DMS53 (cell line): ENCODE measurements around the gene KNDC1.
"Not testable (repeated sequence)": the region's sequence is repeated elsewhere in the genome, so short reads cannot be mapped to it uniquely, and the experiment has no call there.

Experiments
- DNase-seq: peaks from one replicate; lab custom pipeline; 2025; lab: John Stamatoyannopoulos, UW

The KNDC1 gene

DNA sequence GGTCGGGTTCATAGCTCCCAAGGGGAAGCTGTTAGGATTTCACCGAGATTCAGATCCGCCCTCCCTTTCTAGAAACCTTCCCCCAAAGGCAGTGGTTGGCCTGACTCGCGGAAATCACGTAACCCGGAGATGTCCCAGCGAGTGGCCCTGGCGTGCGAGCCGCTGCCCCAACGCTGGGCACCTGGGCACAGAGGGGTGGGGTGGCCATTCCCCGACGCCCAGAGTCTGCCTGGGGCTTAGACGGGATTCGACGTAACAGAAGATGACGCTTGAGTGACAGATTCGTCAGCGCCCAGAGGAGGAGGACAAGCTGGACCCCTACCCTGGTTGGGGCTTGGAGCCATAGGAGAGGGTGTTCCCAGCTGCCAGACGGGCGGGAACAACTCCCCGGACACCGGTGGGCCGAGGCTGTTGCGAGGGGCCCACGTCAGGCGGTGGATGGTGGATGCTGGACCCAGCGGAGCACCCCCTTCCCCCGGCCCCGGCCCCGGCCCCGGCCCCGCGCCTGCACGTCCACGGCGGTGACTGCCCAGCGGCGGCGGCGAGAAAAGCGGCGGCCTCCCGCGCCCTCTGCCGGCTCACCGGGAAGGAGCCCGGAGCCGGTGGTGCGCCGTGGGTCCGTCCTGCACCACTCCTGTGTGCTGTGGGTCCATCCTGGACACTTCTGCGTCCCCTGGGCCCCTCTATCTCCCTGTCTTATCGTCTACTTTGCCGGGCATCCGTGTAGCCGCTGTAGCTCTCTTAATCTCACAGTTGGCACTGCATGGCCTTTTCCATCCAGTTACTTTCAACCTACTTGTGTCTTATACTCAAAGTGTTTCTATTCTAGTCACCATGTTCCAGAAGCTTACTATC is 35.4 kb upstream of the KNDC1 start:
- DNase-seq, result peak; percentile 39

DNA sequence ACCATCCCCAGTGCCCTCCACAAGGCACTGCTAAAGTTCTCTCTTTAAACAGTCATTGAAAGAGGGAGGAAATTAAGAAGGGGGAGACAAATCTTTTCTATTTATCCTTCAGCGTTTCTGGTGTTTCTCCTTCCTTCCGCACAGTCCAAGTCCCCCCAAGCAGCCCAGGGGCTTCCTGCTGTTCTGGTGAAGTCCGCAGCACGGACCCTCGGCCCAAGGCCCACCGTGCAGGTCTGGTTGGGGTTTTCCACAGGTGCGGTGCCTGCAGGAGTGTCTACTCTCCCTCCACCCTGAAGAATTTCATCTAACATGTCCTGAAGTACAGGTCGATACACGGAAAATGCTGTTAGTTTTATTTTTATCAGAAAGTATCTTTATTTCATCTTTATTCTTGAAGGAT is 34.1 kb upstream of the KNDC1 start:
- DNase-seq, result no peak

DNA sequence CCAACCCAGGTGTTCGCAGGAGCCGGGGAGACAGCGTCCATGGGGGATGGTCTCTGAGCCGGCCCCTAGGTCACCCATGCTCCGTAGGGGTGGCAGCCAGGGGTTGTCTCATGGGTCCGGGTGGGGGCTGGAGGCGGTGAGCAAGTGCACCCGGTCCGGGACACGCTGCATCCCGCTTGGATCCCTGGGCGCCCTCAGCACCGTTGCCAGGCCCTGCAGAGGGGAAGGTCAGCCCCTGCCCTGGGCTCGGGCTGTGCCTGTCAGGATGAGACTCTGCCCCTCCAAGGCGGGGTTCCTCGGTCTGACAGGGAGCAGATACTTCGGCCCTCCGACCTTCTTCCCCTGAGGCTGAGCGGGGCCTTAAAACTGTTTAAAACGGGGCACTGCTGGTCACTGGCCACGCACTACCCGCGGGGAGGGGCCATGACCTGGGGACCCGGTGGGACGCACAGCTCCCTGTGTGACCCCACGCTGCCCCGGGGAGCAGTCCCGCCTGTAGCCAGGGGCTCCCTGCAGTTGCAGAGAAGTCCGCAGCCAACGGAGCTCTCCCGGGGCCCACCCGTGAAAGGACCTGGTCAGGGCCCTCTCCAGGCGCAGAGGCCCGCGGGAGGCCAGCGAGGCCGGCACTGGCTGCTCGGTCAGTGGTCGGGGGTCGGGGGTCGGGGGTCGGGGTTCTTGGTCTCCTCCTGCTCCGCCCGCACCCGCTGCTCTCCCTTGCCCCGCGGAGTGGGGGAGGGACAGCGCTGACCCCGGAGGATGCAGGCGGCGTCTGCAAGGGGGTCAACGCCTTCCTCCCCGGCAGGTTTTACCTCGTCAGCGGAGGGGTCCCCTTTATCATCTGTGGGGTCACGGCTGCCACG is 33.4 kb upstream of the KNDC1 start:
- DNase-seq, result no peak

DNA sequence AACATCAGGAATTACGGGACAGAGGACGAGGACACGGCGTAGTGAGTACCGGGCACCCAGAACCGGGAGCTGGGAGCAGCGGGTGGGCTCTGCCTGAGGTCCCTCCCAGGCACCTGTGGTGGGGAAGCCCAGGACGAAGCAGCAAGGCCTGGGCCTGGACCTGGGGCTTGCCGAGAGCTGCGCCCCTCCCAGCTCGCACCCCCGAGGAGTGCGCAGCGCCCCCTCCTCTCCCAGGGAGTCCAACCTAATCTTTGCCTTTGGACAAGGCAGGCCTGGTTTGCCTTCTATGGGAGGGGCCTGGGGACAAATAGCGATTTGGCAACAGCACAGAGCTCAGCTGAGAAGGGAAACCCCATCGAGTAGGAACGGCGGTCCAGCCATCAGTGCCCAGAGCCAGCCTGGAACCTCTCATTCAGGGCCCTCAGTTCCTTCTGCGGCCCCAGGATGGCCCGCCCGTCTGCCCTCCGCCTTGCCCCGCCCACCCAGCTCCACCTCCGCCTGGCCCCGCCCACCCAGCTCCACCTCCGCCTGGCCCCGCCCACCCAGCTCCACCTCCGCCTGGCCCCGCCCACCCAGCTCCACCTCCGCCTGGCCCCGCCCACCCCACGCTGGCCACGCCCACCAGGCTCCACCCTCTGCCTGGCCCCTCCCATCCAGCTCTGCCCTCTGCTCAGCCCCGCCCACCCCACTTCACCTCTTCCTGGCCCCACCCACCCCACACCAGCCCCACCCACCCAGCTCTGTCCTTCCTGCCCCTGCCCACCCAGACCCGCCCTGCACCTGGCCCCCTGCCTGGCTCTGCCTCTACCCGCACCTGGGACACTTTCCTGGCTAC is 32.5 kb upstream of the KNDC1 start:
- peak; percentile 30 for DNase-seq

DNA sequence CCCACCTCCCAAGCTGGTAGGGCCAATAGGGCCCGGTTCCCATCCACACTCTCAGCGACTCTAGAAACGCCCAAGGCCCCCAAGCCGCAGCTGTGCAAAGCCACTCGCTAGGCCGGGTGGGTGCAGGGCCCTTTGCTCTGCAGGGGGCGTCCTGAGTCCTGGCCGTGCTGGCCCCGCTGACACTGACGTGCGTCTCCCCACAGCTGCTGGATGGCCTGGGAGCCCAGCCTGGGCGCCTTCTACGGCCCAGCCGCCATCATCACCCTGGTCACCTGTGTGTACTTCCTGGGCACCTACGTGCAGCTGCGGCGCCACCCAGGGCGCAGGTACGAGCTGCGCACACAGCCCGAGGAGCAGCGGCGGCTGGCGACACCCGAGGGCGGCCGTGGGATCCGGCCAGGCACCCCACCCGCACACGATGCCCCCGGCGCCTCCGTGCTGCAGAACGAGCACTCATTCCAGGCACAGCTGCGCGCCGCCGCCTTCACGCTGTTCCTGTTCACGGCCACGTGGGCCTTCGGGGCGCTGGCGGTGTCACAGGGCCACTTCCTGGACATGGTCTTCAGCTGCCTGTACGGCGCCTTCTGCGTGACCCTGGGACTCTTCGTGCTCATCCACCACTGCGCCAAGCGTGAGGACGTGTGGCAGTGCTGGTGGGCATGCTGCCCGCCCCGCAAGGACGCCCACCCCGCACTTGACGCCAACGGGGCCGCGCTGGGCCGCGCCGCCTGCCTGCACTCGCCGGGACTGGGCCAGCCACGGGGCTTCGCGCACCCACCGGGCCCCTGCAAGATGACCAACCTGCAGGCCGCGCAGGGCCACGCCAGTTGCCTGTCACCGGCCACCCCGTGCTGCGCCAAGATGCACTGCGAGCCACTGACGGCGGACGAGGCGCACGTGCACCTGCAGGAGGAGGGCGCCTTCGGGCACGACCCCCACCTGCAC is 31.6 kb upstream of the KNDC1 start:
- DNase-seq, result no peak

DNA sequence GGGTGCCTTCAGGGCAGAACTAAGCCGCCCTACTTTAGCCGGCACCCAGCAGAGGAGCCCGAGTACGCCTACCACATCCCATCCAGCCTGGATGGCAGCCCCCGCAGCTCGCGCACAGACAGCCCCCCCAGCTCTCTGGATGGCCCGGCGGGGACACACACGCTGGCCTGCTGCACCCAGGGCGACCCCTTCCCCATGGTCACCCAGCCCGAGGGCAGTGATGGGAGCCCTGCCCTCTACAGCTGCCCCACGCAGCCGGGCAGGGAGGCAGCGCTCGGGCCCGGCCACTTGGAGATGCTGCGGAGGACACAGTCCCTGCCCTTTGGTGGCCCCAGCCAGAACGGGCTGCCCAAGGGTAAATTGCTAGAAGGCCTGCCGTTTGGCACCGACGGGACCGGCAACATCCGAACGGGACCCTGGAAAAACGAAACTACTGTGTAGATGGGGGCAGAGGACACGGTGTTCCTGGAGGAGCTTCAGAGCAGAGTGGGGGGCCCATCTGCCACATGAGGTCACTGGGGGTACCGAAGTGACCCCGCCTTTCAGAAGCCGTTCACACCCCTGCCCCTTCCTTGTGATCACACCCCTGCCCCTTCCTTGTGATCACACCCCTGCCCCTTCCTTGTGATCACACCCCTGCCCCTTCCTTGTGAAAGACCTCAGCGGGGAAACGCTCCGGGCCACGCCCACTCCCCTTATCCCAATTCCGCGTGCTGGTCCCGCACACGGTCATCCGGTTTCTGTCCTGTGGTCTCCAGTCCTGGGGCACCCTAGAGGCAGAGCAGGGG is 30.8 kb upstream of the KNDC1 start:
- no peak for DNase-seq

DNA sequence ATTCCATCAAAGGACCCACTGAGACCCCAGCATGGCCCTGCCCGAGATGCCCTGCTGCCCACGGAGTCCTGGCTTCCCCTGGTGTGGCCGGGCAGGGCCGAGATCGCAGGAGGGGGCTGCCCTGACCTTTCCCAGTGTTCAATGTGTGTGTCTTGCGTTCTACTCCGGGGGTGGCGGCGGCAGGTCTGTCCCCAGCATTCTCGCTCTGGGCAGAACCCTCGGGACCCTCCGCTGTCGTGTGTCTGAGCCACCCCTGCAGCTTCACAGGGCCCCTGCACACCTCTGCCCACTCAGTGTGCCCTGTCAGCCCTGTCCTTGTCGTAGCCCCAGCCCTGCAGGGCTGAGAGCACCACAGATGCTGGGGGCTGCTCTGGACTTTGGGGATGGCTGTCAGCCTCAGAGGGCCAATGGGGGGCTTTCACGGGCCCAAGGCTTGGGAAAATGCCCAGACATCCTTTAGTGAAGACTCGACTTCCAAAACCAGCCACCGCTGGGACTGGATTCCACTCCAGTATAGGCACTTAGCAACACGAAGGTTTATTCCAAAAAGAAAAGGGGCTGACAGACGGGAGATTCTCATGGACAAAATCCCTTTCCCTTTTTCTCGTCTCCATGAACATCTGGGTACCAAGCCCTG is 30.0 kb upstream of the KNDC1 start:
- no peak for DNase-seq

DNA sequence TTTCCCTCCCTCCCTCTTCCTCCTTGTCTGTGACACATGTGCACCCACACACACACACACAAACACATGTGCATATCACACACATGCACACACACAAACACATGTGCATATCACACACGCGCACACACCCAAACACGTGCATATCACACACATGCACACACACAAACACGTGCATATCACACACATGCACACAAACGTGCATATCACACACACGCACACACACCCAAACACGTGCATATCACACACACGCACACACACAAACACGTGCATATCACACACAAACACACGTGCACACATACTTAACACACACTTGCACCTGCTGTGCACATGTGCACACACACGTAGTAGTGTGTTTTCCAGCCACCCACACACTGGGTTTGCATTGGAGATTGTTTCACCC is 29.4 kb upstream of the KNDC1 start:
- no peak for DNase-seq

DNA sequence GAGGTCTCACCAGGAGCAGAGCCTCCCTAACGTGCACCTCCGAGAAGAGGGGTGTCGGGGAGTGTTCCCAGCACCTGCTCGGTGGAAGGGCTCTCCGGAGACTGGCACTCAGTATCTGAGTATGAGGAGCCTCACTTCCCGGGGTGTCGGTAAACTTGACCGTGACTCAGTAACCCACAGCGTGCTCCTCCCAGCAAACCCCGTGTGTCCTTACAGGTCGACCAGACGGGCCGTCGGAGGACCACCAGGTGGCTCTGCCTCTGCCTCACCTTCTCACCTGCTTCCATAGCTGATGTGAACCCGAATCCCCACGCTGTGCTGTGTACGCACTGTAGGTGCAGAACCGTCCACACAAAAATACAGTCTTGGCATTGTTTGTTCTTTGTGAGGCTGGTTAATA is 29.0 kb upstream of the KNDC1 start:
- no peak for DNase-seq

DNA sequence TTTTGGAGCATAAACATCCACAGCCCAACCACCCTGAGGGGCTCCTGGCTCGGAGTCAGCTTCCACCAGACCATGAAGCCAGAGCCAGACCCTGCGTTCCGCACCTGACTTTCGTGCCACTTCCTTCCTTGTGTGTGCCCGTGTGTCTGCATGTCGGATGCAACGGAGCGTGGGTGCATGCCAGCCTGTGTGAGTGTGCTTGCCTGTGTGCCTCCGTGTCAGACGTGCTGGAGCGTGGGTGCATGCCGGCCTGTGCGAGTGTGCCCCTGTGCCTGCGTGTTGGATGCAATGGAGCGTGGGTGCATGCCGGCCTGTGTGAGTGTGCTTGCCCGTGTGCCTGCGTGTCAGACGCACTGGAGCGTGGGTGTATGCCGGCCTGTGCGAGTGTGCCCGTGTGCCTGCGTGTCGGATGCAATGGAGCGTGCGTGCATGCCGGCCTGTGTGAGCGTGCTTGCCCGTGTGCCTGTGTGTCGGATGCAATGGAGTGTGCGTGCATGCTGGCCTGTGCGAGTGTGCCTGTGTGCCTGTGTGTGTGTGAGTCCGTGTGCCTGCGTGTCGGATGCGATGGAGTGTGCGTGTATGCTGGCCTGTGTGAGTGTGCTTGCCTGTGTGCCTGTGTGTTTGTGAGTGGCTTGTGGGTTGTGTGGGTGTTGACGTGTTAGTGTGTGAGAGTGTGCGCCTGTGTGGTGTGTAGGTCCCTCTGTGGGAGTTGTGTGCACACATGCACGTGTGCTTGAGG is 28.1 kb upstream of the KNDC1 start:
- DNase-seq, result no peak

DNA sequence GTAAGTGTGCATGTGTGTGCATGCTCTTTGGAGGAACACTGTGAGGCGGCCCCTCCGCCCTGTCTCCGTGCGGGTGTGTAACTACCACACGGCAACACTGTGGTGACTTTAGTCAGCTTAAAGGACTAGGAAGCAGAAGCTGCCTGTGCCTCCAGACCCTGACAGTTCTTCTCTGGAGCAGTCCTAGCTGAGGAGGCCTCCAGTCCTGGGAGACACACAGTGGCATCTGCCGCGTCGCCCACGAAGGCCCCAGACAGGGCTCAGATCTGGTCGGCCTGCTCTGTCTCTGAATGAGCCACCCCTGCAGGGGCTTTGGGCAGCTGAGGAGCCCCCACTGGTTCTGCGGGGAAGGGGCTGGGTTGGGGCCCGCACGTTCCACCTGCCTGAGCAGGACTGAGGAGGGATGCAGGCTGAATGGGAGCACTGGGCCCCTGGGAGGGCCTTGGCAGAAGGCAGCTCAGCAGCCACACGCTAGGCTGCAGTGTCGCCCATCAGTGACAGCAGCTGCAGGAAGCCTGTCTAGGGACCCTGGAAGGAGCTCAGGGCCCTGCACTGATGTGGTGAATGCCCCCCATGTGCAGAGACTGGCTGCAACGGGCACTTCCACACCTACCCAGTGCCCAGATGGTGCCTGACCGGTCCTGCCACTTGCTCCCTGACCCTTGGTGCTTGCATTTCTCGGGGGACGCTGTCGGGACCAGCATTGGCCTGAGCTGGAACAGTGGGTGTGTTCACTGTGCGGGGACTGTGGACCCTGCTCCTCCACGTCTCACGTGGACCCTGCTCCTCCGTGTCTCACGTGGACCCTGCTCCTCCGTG is 27.3 kb upstream of the KNDC1 start:
- no peak for DNase-seq

DNA sequence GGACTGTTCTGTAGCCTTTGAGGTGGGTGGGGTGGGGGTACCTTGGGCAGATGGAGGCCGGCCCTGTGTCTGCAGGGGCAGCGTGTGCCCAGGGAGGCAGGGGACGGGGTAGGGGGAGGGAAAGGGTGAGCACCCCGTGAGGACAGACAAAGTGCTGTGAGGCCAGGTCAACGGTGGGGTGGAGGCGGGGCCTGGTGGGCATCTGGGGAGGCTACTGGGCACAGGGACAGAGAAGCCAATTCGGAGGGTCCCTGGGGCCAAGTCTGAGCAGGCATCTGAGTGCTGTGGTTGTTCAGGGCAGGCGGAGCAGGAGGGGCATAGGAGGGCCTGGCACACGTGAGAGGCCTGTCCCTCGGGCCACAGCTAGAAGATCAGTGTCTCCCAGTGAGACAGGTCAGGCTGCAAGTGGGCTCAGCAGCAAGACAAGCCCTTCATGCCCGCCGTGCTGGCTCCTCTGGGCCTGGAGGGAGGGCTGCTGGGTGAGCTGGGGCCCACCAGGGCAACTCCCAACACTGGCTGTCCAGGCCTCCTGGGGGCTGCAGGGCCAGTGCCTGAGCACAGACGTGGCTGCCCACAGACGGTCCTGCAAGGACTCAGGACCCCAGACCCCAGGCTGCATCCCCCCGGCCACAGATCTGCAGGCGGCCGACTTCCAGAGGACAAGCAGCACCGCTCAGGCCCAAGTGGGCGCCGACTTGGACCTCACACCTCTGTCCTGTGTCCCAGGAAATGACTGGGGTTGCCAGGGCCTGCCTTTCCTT is 26.4 kb upstream of the KNDC1 start:
- DNase-seq, result no peak

DNA sequence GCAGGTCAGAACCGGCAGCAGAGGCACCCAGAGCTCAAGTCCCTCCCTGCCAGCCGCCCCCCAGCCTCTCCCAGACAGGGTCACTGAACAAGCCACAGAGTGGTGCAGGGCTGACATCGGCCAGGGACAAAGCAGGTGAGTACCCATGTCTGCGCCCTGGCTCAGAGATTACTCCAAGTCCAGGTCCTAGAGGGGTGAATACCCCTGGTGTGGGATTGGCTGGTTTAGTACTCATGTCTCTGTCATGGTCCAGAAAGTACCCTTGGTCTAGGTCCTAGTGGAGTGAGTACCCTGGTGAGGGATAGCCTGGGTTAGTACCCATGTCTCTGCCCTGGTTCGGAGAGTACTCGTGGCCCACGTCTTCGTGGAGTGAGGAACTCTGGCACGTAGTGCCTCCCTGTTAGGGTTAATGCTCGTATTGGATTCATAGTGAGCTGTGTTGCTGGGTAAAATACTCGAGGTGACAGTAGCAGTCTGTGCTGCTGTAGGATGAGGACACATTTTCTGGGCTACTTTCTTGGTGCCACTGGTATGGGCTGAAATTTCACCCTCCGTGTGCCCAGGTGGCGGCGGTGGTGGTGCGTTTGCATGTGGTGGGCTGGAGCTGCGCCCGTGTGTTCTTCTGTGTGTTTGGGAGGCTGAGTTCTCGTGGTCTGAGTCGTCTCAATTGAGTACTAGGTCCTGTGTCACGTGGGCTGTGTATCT is 25.5 kb upstream of the KNDC1 start:
- DNase-seq, result peak; percentile 27

DNA sequence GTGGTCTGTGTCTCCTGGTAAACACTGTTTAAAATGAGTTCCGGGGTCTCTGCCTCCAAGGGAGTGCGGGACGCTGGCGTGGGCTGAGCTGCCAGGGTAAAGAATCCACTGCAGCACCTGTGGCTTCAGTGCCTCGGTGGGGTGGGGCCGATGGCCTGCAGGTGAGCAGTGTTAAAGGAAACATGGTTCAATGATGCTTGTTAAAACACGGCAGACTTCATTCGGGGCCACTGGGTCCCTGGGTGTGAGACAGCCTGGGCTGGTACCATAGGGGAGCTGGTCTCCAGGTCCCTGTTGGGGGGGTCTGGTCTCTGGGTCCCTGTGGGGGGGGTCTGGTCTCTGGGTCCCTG is 24.9 kb upstream of the KNDC1 start:
- DNase-seq, result peak; percentile 27

DNA sequence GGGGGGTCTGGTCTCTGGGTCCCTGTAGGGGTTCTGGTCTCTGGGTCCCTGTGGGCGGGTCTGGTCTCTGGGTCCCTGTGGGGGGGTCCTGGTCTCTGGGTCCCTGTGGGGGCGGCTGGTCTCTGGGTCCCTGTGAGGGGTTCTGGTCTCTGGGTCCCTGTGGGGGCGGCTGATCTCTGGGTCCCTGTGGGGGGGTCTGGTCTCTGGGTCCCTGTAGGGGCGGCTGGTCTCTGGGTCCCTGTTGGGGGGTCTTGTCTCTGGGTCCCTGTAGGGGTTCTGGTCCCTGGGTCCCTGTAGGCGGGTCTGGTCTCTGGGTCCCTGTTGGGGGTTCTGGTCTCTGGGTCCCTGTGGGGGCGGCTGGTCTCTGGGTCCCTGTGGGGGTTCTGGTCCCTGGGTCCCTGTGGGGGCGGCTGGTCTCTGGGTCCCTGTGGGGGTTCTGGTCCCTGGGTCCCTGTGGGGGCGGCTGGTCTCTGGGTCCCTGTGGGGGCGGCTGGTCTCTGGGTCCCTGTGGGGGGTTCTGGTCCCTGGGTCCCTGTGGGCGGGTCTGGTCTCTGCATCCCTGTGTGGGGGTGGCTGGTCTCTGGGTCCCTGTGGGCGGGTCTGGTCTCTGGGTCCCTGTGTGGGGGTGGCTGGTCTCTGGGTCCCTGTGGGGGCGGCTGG is 22.4 kb upstream of the KNDC1 start:
- DNase-seq, result not testable (repeated sequence)

DNA sequence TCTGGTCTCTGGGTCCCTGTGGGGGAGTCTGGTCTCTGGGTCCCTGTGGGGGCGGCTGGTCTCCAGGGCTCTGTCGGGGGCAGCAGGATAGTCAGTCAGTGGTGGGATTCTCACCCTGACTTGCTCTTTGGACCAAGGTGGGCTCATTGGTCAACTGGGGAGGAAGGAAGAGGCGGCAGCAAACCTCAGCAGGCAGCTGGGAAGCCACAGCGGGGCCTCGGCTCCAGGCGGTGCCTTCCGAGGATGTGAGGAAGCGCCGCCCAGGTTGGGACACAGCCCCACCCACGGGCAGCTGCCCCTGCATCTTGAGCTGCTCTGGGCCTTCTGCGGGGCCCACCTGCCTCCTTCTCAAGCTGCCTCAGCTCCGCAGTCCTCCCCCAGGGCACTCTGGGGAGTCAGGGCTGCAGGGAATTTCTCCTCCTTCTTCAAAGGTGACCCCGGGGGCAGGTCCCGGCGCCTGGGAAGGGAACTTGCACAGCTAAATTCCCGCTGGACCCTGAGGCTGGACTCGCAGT is 20.4 kb upstream of the KNDC1 start:
- peak; percentile 16 for DNase-seq
